HEK293T (cell line): ENCODE data around the gene ANO2.
A peak's percentile ranks its signal among the peaks of the same experiment; 100 is the strongest.

ENCODE experiments used
- CTCF ChIA-PET: fragments of 350-600 bp; formaldehyde crosslinking; extraction: SDS; loops from one replicate; lab custom pipeline; 2021; ENCODE audit warnings: antibody characterized with exemption, inconsistent platforms; lab: Yijun Ruan, JAX
- POLR2A ChIA-PET: fragments of 350-600 bp; formaldehyde crosslinking; extraction: SDS; loops from one replicate; lab custom pipeline; 2020; ENCODE audit warnings: antibody characterized with exemption, inconsistent platforms; lab: Yijun Ruan, JAX
- DNase-seq: peaks from one replicate; pipeline ENCODE4 v3.0.0; 2012; ENCODE audit warnings: mixed read lengths; ENCODE audit errors: extremely low spot score
- ARNT ChIP-seq: fragments of 450-650 bp; IDR thresholded peaks from 2 replicates; pipeline ENCODE4 v1.6.1; 2017; ENCODE audit warnings: mild to moderate bottlenecking
- BHLHE40 ChIP-seq: fragments of 450-650 bp; IDR thresholded peaks from 2 replicates; pipeline ENCODE4 v1.6.1; 2016; ENCODE audit warnings: mild to moderate bottlenecking, moderate library complexity, borderline replicate concordance
- CTBP1 ChIP-seq: fragments of 450-650 bp; IDR thresholded peaks from 2 replicates; pipeline ENCODE4 v1.6.1; 2016; ENCODE audit warnings: borderline replicate concordance
- ELF4 ChIP-seq: fragments of 450-650 bp; IDR thresholded peaks from 2 replicates; pipeline ENCODE4 v1.6.1; 2017; ENCODE audit warnings: antibody characterized with exemption
- FOXA1 ChIP-seq: fragments of 450-650 bp; IDR thresholded peaks from 2 replicates; pipeline ENCODE4 v1.6.1; 2016; ENCODE audit warnings: mild to moderate bottlenecking
- FOXK2 ChIP-seq: fragments of 450-650 bp; IDR thresholded peaks from 2 replicates; pipeline ENCODE4 v1.6.1; 2016; ENCODE audit warnings: mild to moderate bottlenecking
- FOXM1 ChIP-seq: fragments of 450-650 bp; IDR thresholded peaks from 2 replicates; pipeline ENCODE4 v1.6.1; 2017; ENCODE audit warnings: mild to moderate bottlenecking, borderline replicate concordance
- HDGF ChIP-seq: fragments of 450-650 bp; IDR thresholded peaks from 2 replicates; pipeline ENCODE4 v1.6.1; 2017; ENCODE audit warnings: antibody characterized with exemption, borderline replicate concordance
- L3MBTL2 ChIP-seq: fragments of 450-650 bp; conservative IDR thresholded peaks from 2 replicates; pipeline ENCODE4 v1.6.1; 2016; ENCODE audit warnings: mild to moderate bottlenecking
- LEF1 ChIP-seq: fragments of 450-650 bp; IDR thresholded peaks from 2 replicates; pipeline ENCODE4 v1.6.1; 2017; ENCODE audit warnings: mild to moderate bottlenecking, borderline replicate concordance
- NFRKB ChIP-seq: fragments of 450-650 bp; IDR thresholded peaks from 2 replicates; pipeline ENCODE4 v1.6.1; 2016; ENCODE audit warnings: mild to moderate bottlenecking, moderate library complexity
- PKNOX1 ChIP-seq: fragments of 450-650 bp; IDR thresholded peaks from 2 replicates; pipeline ENCODE4 v1.6.1; 2016
- SP1 ChIP-seq: fragments of 450-650 bp; IDR thresholded peaks from 2 replicates; pipeline ENCODE4 v1.6.1; 2017
- SUZ12 ChIP-seq: fragments of 450-650 bp; IDR thresholded peaks from 2 replicates; pipeline ENCODE4 v1.6.1; 2016; ENCODE audit warnings: mild to moderate bottlenecking
- TARDBP ChIP-seq: fragments of 450-650 bp; IDR thresholded peaks from 2 replicates; pipeline ENCODE4 v1.6.1; 2016
- ZNF384 ChIP-seq: fragments of 450-650 bp; IDR thresholded peaks from 2 replicates; pipeline ENCODE4 v1.6.1; 2016

The ANO2 gene

GRCh38 chr12:5748027-5748426, 197.0 kb downstream of the ANO2 start:
- ChIA-PET CTCF (interaction anchor here (0.6 to 0.7 kb wide), 2 partner anchors 676 to 696 kb away, joined by 3 to 7 read pairs; no protein-coding TSS in a partner anchor), POLR2A (no interaction called here)
- DNase-seq, result no peak
- TF ChIP-seq ARNT, result no peak
- TF ChIP-seq PKNOX1, result no peak
- no peak for TF ChIP-seq SP1
- no peak for TF ChIP-seq FOXK2
- TF ChIP-seq L3MBTL2, result no peak
- no peak for TF ChIP-seq TARDBP
- no peak for TF ChIP-seq FOXA1
- TF ChIP-seq FOXM1, result no peak
- no peak for TF ChIP-seq SUZ12
- no peak for TF ChIP-seq ZNF384
- TF ChIP-seq BHLHE40, result no peak
- TF ChIP-seq ELF4, result no peak
- TF ChIP-seq NFRKB, result no peak
- no peak for TF ChIP-seq HDGF

- DNase-seq, result no peak
- ChIA-PET POLR2A (no interaction called here), CTCF (interaction anchor here (0.9 to 2.8 kb wide), 2 partner anchors 292 to 318 kb away, joined by 3 to 7 read pairs; no protein-coding TSS in a partner anchor)
These were observed 198.1 kb downstream of the ANO2 start for GRCh38 chr12:5746917-5747316.

GRCh38 chr12:5746036-5746908, 198.8 kb downstream of the ANO2 start:
- ChIA-PET CTCF (interaction anchor here (0.7 to 2.8 kb wide), 14 partner anchors 9 to 318 kb away, joined by 3 to 17 read pairs (median 4); no protein-coding TSS in a partner anchor), POLR2A (no interaction called here)
- TF ChIP-seq ZNF384 (no peak), LEF1 (no peak), FOXM1 (no peak), L3MBTL2 (no peak), ARNT (no peak), NFRKB (no peak), CTBP1 (no peak), FOXA1 (no peak), ELF4 (no peak), PKNOX1 (no peak), BHLHE40 (no peak), HDGF (no peak), SUZ12 (no peak), FOXK2 (no peak), TARDBP (no peak), SP1 (no peak)
- no peak for DNase-seq

More at GRCh38 chr12:5746917-5747316, 198.1 kb downstream of the ANO2 start:
- TF ChIP-seq TARDBP (no peak), ARNT (no peak), LEF1 (no peak), FOXA1 (no peak), FOXK2 (no peak), HDGF (no peak), ZNF384 (no peak), L3MBTL2 (no peak), SUZ12 (no peak), BHLHE40 (no peak), NFRKB (no peak), SP1 (no peak), PKNOX1 (no peak)

GRCh38 chr12:5745251-5745888, 199.7 kb downstream of the ANO2 start:
- POLR2A ChIA-PET, result no interaction called here
- TF ChIP-seq TARDBP, result no peak
- no peak for TF ChIP-seq SP1
- TF ChIP-seq ZNF384, result no peak
- no peak for TF ChIP-seq PKNOX1
- no peak for TF ChIP-seq LEF1
- TF ChIP-seq CTBP1, result no peak
- peak; percentile 80 for DNase-seq
- CTCF ChIA-PET, result interaction anchor here (0.7 to 2.8 kb wide), 23 partner anchors 8 to 321 kb away, joined by 3 to 17 read pairs (median 4); no protein-coding TSS in a partner anchor

GRCh38 chr12:5742258-5742657, 202.8 kb downstream of the ANO2 start:
- CTCF ChIA-PET, result no interaction called here
- DNase-seq, result no peak
- POLR2A ChIA-PET, result no interaction called here
- TF ChIP-seq CTBP1 (no peak), BHLHE40 (no peak), FOXA1 (no peak), SP1 (no peak), NFRKB (no peak), ELF4 (no peak)
